Cardiac septum (tissue), 1 donor: Measurements from ENCODE around the gene SUSD1. TPM values are rescaled to one million over a fixed set of nuclear protein-coding genes. Genes with fewer than 3 reads are reported as not detected.

Experiments
- DNase-seq: peaks from one replicate; pipeline ENCODE4 v3.0.0-alpha.2; 2020; ENCODE audit warnings: low spot score
- intact Hi-C: fragments of 100-400 bp; cut with DNase I; formaldehyde crosslinking; loops from one replicate; pipeline ENCODE4 v1.14.0; 2022
- total RNA-seq: library from RNA; stranded (reverse); fragmentation: NEBNext Ultra II Directional; extraction: Animal tissue kit (Norgen Biotek cat#: 25700); gene quantifications from one replicate; pipeline ENCODE4 v1.2.1, GENCODE V29; 2021
- donor health status: DM: no; HTN: no; CAD: no.

The SUSD1 gene
- total RNA-seq, 1 donor from 2014 or later = 4.3 TPM

DNA sequence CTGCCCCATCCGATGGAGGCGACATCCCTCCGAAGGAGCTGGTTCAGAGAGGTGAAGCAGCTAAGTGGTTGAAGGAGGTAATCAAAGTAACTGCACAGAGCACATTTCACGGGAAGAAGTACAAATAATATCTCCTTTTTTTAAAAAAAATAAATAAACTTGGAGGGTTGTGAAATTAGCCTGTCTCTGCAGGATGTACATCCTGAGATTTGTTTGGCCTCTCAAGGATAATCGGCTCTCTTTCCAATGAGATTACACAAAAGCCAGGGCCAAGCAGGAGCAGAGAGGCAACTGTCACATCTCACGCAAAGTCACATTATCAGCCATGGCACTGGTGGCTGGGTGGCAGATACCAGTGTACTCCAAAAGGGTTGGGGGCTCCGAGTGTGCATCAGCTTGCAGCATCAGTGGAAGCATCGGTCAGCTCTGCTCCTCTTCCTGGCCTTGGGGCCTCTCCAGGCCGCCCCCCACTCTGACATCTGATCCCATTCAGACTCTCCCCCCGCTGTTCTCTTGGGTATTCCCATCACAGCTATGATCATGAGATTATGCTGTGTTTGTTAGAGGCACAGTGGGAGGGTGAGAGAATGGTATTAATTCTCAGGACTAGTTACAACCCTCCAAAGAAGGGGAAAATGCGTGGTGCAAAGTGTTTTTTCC is 168.6 kb downstream of the SUSD1 start:
- intact Hi-C loops = no loop called here
- DNase-seq = no peak

DNA sequence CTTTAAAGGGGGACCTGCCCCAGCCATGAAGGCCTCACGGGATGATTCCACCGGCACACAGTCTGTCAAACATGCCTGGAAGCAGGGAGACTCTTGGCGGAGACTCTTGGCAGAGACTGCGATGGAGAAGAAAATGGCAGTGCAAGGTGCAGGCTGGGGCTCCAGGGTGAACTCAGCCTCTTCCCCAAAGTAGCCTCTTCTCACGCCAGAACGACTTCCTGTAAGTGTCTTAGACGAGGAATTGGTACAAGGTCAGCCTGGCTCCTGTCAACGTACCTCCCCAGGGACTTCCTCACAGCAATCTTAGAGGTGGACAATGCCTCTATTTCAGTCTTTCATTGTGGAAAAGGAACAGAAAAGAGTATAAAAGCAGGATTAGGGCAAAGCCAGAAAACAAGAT is 169.2 kb downstream of the SUSD1 start:
- intact Hi-C loops = no loop called here
- DNase-seq = no peak

DNA sequence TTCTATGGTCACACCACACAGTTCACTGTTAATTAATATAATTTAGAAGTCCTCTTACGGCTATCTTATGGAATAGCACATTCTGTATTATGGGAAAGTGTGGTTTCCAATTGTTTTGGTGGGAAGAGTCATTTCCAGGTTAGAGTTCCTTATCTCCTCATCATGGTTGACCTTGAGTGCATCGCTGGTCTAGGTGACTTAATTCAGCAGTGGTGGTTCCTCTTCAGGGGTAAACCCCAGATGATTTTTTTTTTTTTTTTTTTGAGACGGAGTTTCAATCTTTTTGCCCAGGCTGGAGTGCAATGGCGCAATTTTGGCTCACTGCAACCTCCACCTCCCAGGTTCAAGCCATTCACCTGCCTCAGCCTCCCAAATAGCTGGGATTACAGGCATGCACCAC is 171.6 kb downstream of the SUSD1 start:
- no peak for DNase-seq
- intact Hi-C loops = no loop called here

DNA sequence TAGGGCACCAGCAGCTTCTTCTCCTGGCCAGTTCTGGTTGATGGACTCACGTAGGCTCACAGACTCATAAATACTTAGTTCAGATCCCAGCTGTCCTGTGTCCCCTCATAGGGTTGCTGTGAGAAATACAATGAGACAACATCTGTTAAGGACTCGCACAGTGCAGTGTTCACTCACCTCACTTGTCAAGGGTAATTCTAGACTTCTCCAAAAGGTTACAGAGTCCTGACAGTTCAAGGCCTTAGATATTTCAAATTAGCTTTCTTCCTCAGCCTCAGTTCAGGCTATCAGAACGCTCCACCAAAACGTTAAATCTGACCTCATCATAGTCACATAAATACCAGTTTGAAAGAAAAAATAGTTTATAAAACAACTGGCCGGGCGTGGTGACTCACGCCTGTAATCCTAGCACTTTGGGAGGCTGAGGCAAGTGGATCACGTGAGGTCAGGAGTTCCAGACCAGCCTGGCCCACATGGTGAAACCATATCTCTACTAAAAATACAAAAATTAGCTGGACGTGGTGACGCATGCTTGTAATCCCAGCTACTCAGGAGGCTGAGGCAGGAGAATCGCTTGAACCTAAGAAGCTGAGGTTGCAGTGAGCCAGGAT is 172.1 kb downstream of the SUSD1 start:
- DNase-seq = no peak
- intact Hi-C loops = no loop called here

DNA sequence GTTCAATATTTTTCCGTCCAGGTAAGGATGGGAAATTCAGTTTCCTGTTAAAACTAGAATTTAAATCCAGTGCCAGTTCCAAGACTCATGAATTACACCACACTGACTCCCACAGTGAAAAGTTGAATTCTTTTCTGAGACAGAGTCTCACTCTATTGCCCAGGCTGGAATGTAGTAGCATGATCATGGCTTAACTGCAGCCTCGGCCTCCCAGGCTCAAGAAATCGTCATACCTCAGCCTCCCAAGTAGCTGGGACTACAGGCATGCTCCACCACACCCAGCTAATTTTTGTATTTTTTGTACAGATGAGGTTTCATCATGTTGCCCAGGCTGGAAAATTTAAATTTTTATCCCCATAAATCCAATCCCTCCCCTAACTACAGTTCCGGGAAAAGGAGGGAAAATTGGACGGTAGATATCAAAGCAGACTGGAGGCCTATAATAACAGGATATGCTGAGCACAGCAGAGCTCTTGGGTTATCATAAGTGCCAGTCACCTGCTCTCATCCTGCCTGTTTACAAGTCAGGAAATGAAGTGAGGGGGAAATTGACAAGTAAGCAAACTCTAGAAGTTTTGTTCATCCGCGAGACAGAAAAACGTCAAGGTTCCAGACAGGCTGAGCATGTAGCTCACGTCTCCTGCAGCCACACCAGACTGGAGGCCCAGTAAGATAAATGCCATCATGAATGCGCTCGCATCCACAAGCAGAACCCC is 172.8 kb downstream of the SUSD1 start:
- DNase-seq = no peak
- intact Hi-C loops = no loop called here

DNA sequence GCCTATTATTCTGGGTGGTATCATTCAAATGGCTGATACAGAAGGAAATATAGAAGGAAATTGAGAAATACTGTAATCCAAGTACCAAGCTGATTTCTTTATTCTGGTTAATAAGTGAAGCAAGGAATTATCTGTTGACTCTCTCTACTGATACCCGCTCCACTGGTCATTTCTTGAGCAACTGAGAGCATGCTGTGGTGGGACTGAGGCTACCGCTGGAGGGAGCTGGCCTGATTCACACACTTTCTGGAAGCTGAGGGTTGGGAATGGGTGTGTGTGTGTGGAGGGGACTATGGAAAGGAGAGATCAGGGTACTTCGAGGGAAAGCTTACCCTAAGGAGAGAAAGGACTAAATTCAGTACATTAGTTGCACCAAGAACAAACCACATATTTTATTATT is 174.4 kb downstream of the SUSD1 start:
- DNase-seq = no peak
- intact Hi-C loops = no loop called here

DNA sequence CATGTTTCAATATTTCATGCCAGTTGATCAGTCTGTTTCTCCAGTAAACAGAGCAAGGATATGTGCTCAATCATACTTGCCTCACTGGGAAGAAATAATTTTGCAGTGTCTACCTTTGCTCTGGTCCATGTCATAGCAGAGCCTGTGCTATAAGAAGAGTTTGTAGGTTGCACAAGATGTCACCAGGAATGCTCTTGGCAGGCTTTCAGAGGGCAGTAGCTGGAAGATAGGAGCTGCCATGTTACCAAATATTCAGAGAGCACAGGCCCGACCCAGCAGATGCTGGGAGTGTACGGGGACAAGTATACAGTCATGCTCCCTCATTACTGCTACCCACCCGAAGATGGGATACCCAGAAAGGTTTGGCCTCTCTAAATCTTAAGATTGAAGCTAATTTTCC is 175.8 kb downstream of the SUSD1 start:
- intact Hi-C loops = no loop called here
- no peak for DNase-seq

DNA sequence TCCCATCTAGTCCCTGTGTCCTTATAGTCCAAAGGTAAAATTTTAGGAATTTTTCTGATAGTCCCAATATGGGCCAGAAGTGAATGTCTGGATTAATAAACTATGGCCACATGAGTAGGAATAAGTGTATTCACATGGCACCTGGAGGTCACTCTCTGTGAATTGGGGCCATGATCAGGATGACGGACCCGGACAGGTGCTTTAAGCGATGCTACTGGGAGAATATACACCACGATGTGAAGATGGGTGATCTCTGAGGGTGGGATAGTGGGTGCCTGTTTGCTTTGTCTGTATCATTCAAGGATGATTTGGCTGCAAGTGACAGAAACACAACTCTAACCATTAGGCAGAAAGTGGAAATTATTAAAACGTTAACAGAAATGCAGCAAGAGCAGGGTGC is 177.3 kb downstream of the SUSD1 start:
- intact Hi-C loops = no loop called here
- DNase-seq = no peak

DNA sequence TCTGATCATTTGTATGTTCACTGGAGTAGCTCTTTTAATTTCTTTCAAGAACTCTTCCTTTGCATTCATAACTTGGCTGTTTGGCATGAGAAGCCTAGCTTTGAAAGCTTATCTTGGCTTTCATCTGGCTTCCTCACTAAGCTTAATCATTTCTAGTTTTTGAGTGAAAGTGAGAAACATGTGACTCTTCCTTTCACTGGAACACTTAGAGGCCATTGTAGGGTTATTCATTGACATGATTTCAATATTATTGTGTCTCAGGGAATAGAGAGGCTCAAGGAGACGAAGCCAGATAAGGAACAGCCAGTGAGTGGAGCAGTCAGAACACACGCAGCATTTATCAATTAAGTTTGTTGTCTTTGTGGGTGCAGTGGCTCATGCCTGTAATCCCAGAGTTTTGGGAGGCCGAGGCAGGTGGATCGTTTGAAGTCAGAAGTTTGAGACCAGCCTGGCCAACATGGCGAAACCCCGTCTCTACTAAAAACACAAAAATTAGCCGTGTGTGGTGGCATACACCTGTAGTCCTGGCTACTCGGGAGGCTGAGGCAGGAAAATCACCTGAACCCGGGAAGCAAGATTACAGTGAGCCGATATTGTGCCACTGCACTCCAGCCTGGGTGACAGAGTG is 180.2 kb downstream of the SUSD1 start:
- DNase-seq = no peak
- intact Hi-C loops = no loop called here

DNA sequence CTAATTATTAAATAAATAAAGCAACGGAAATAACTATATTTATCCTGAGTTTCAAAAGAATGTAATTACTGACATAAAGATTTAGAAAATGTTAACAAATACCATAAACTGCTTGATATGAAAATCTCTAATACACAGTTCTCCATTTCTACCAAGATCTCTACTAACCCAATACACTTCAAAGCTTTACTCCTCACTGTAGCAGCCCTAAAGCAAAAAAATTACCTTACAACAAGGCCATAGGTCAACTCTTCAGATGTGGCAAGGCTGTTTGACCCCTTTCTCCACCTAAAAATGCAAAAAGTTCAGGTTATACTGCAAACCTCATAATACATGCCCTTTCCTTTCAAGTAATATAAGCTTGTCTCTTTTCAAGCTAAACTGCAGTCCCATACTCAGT is 181.8 kb downstream of the SUSD1 start:
- intact Hi-C loops = no loop called here
- no peak for DNase-seq

DNA sequence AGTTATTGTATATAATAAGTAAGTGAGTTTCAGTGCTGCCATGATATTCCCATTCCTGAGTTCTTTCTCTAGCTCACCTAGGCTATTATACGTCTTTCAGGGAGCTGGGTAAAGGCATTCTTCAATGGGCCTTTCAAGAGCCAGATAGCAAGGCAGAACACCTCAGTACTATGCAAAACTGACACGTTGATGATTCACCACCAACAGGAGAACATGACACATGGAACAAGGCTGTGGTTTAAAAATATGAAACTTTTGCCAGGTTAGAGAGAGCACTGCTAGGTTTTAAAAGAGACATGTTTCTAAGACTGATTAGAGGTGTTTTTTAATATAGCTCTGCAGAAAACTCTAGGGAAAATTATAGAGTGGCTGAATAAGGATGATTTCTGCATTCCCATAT is 182.6 kb downstream of the SUSD1 start:
- no peak for DNase-seq
- intact Hi-C loops = no loop called here

DNA sequence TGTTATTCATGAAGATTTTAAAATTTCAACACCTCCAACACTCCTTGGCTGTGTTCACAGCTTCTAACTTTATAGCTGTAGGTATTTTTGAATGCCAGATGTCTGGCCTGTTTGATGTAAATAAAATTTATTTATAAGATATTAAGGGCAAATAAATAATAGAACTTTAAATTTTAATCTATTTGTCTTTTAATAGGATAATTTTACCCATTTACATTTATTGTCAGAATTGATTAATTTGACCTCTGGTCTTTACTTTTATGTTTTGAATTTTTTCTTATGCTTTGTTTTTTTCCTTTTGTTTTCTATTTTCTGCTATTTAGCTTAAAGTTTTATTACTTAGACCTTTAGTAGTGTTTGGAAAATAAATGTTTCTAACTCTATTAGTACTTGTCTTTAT is 183.9 kb downstream of the SUSD1 start:
- no peak for DNase-seq
- intact Hi-C loops = no loop called here

Other genes with a start within 250 kb of the SUSD1 start
- 20.8 TPM for gene PTBP3, start 158.3 kb upstream of the SUSD1 start, total RNA-seq
- 103 TPM for gene HSDL2, start 204.8 kb upstream of the SUSD1 start, total RNA-seq